Left renal pelvis (tissue), 4 donors: ENCODE measurements around the gene NEXN. TPM values are rescaled to one million over a fixed set of nuclear protein-coding genes. Genes with fewer than 3 reads are reported as not detected.
"Not testable (repeated sequence)": the region's sequence is repeated elsewhere in the genome, so short reads cannot be mapped to it uniquely, and the experiment has no call there.

Experiments used
- DNase-seq, 4 donors: peaks; one replicate each; pipeline ENCODE4 v3.0.0-alpha.2; 2013; ENCODE audit warnings: low read depth in 4 of 4, low spot score in 3 of 4
- polyA plus RNA-seq, 4 donors: library from polyadenylated mRNA; unstranded; fragments of 120-200 nt; gene quantifications; one replicate each; pipeline ENCODE4 v1.2.1, GENCODE V29; 2013; ENCODE audit not compliant: insufficient read length in 4 of 4

The NEXN gene
- polyA plus RNA-seq, 4 donors: 13.4 to 17.9 (median 14.5) TPM

- peak in 1 of 4 donors; percentile 25 for DNase-seq
Measured at GRCh38 chr1:77900687-77901293, 12.4 kb downstream of the NEXN start.

DNA sequence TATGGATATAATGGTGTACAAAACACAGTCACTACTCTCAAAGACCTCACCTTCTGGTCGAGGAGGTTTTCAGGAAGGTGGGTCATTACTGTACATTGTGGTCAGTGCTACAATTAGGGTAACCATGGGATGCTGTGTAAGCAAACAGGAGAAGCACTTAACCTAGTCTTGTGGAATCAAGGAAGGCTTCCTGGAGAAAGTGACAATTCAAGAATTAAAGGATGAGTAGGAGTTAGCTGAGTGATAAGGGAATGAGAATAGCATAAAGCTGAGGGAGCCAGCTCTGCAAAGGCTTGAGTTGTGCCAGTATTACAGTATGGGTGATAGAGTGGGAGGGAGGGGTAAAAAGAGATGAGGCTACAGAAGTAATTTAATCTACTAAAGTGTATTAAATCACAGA is 17.2 kb downstream of the NEXN start:
- DNase-seq: no peak

- DNase-seq: no peak
Measured at GRCh38 chr1:77906019-77906545, 17.7 kb downstream of the NEXN start.

- no peak for DNase-seq
Measured at GRCh38 chr1:77906624-77907023, 18.2 kb downstream of the NEXN start.

GRCh38 chr1:77910116-77910515 is 21.7 kb downstream of the NEXN start:
- no peak for DNase-seq

- DNase-seq: not testable (repeated sequence)
Measured at GRCh38 chr1:77918918-77919317, 30.5 kb downstream of the NEXN start.

DNA sequence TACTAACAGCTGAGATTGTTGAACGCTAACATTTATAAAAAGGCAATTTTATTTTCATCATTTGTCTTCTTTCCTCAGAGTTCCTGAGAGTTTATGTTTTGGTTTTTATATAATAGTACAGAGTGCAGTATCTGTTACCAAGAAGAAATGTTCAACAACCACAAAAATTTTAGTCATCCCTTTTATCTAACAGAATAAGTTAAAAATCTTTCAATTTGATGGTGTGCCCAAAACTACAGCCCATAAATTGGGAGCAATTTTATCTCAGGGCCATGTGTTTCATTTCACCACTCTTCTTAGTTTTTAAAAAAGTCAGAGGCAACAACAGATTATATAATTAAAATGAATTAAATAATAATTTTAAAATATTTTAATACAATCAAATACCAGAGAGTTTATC is 37.1 kb downstream of the NEXN start:
- no peak for DNase-seq

DNA sequence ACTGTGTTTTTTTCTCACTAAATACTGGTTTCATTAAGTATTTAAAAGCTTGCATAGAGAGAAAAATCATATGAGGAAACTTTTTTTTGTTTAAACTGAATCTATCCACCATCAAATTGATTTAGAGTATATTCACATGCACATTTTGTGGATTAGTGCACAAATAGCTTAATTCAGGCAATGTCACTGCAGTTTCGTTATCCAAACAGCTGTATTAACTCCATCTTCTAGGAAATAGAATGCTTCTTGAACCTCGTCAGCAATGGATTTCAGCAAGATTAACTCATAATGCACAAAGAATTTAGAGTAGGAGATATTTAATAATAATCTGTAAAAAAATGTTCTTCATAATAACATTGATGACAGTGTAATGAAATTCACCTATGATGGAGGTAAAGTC is 37.5 kb downstream of the NEXN start:
- no peak for DNase-seq

DNA sequence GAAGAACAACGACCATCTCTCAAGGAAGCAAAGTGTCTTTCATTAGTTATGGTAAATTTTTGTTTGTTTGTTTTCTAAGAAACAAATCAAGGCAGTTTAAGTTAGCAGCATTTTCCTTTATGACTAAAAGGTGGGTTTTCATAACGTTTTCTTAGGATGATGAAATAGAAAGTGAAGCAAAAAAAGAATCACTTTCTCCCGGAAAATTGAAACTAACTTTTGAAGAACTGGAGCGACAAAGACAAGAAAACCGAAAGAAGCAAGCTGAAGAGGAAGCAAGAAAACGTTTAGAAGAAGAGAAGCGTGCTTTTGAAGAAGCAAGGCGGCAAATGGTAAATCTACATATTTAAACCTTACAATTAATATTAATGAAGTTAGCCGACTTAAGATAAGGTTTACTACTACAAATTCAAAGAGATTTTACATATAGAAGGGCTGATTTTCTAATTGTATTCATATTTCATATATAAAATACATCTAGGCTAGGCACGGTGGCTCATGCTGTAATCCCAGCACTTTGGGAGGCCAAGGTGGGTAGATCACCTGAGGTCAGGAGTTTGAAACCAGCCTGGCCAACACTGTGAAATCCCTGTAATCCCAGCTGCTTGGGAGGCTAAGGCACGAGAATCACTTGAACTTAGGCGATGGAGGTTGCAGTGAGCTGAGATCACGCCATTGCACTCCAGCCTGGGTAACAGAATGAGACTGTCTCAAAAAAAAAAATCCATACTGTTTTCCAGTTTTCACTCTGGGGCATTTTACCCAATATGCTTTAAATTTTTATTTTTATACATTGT is 38.3 kb downstream of the NEXN start:
- DNase-seq: no peak

- no peak for DNase-seq
Measured at GRCh38 chr1:77927414-77927813, 39.0 kb downstream of the NEXN start.

DNA sequence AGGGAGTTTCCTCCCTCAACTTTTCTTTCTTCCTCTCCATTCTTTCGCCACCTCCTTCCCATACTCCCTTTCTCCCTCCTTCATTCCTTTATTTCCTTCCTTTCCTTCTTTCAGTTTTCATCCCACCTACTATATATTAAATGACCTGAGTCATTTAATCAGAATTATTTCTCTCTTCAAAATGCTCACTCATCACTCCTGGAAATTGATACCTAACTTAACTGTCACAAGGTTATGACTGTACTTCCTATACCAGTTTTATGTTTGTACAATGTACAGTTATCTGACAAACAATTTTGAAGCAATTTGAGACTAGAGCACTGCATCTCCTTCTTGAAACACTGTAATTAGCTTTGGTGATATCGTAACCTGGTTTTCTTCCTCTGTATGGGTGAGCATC is 41.4 kb downstream of the NEXN start:
- DNase-seq: no peak

DNA sequence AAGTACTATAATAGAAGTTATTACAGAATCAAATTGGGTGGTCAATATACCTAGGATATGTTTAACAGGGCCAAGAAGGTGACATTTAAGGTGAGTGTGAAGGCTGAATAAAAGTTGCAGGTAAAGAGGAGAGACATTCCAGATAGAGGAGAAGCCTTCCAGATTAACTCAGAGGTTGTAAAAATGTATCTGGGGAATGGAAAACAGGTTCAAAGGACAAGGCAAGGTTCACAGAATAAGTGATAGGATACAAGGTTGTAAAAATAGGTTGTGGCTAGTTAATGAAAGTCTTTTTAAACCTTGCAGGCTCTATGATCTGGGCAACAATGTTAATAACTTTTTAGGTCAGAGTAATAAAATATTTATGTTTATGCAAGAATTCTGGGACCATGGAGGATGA is 50.2 kb downstream of the NEXN start:
- no peak for DNase-seq

DNA sequence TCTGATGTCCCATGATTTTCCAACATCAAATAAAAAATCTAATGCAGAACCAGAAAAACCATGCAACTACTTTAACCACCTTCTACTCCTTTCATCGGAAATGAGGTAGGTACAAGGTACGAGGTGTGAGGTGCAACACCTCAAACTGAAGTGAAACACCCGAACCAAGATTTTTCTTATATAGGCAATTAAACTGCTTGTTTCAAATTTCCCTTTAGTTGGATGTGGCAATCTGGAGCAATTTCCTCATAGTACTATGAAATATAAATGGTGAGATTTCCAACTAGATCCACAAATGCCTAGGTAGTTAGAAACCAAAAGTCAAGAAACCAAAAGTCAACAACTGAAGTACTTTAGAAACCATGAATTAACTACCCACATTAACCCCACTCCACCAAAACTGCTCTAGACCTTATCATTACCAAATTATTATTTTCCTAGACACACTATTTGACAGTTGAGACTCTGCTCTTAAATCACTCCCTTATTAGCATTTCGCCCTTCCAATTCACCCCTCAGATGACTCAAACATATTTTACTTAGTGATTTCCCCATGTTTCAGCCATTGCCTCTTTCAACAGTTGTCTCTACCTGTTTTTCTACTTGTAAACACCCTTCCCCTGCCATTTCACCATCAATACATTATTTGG is 52.6 kb downstream of the NEXN start:
- DNase-seq: no peak

DNA sequence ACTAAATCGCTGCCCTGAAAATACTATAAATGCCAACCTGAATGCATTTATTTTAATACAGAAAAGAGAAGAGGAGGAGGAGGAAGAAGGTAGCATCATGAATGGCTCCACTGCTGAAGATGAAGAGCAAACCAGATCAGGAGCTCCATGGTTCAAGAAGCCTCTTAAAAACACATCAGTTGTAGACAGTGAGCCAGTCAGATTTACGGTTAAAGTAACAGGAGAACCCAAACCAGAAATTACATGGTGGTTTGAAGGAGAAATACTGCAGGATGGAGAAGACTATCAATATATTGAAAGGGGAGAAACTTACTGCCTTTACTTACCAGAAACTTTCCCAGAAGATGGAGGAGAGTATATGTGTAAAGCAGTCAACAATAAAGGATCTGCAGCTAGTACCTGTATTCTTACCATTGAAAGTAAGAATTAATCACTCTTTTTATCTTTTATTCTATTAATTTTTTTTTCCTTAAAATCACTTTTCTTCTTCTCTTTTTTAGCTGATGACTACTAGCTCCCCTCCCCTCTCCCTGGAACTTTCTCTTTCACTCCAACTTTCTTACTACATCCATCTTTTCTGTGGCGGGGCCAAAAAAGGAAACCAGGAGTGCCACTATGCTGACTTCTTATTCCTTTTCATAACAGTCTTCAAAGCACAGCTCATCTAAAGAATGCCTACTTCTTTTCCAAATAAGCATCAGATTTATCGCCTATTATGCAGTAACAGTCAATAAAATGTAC is 54.1 kb downstream of the NEXN start:
- DNase-seq: no peak

GRCh38 chr1:77945345-77945744 is 56.9 kb downstream of the NEXN start:
- no peak for DNase-seq

DNA sequence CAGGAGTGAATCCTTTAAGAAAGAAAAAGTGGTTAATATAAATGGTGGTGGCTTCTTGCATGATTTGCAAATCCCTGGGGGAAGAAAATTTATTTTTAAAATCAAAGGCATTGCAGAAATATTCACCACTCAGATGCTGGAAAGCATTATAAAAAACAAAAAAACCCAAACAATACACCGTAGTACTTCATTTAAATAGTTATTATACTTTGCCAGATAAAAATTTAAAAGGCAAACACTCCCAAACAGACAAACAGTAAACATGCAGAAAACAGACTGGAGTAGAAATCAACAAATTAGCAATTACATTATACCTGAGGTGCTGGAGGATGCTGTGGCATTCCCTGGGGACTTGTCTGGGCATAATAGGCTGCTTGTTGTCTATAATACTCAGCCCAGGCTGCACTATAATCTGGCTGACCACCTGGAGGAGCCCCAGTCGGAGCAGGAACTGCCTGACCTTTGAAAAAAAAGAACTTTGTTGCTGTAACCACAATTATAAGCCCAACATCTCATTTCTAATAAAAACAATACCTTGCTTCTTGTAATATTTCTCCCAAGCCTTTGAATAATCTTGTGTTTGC is 60.5 kb downstream of the NEXN start:
- no peak for DNase-seq

DNA sequence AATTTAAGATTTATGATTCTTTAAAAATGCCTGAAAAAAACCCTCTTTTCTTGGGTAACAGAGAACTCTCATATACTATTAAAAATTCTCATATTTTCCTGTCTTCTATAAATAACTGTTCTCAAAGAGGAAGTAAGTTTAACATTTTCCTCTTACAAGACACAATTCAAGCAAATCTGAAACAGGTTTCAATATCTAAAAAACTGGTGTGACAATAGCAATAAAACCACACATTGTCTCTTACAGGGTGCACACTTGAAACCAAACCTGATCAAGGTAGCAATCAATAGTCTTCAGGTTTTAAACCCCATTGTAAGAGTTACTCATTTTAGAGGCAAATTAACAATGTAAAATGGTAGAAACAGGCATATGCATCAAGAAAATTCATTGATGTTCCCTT is 62.4 kb downstream of the NEXN start:
- no peak for DNase-seq

- DNase-seq: no peak
Measured at GRCh38 chr1:77951328-77951727, 62.9 kb downstream of the NEXN start.

DNA sequence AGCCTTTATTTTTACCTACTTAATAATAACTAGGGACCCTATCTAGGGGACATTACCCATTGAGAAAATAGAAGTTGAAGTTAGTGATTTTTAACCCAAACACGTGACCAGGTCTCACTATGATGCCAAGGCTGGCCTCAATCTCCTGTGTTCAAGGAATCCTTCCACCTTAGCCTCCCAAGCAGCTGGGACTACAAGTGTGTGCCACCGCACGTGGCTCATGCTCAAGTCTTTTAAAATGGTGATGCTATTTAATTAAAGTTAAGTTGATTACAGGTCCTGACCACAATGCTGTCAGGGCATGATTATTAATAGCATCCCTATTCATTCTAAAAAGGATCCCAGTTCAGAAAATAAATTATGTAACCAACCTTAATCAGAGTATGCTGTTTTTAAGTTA is 65.5 kb downstream of the NEXN start:
- DNase-seq: no peak

DNA sequence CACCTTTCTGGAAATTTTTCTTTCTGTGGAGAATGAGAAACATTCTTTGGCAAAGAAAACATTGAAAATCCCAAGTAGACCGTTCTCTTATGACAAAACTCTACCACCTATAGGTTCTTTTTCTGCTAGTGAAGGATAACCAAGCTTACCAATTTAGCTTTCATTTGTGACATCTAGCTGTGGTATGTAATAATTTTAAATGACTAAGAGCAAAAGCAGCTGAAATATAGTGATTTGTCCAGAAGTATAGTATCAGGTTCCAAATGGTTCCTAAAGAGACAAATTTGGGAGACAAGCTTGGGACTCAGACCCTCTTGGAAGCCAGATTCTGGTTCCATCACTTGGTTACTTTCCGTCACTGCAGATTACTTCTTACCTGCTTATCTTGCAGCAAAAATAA is 66.1 kb downstream of the NEXN start:
- no peak for DNase-seq

DNA sequence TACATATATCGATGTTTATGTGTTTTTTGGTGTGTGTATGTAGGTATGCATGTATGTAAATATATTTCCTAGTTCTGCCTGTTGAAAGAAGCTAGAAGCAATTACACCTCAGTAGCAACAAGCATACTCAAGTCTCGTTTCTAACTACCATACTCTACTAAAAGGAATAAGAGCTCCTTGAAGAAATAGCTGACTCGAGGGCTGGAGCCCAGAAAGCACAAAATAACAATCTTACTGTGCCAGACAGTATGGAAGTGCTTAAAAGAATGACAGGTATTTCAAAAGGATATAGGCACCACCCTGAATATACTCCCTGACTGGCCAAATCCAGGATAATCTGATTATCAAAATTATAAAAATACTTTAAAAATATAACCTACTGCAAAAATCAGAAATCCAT is 67.3 kb downstream of the NEXN start:
- no peak for DNase-seq
